Urinary bladder (tissue), 4 donors: ENCODE results near the gene C4orf50. TPM values are rescaled to one million over a fixed set of nuclear protein-coding genes. Genes with fewer than 3 reads are reported as not detected.
"Not testable (repeated sequence)": the region's sequence is repeated elsewhere in the genome, so short reads cannot be mapped to it uniquely, and the experiment has no call there.

Source experiments
- DNase-seq: peaks from one replicate; pipeline ENCODE4 v3.0.0-alpha.2; 2015; ENCODE audit errors: extremely low spot score
- H3K27ac ChIP-seq: one replicate; pipeline ENCODE4 v1.5.1; 2013; ENCODE audit warnings: low read depth, mild to moderate bottlenecking, moderate library complexity
- H3K36me3 ChIP-seq: one replicate; pipeline ENCODE4 v1.6.1; 2013; ENCODE audit warnings: mild to moderate bottlenecking, moderate library complexity; ENCODE audit not compliant: insufficient read depth
- H3K4me1 ChIP-seq: one replicate; pipeline ENCODE4 v1.6.1; 2013; ENCODE audit warnings: mild to moderate bottlenecking, moderate library complexity; ENCODE audit not compliant: insufficient read depth
- H3K4me3 ChIP-seq: one replicate; pipeline ENCODE4 v1.5.1; 2013; ENCODE audit warnings: low read depth, low read length
- WGBS: extraction: QIAGEN DNeasy Blood & Tissue Kit; methylation state at CpG from one replicate; pipeline ENCODE4 v1.1.7; 2013; 5-methylcytosine and 5-hydroxymethylcytosine counted together
- polyA plus RNA-seq: library from polyadenylated mRNA; stranded (reverse); fragments of 200-250 nt; gene quantifications from one replicate; pipeline ENCODE4 v1.2.3, GENCODE V29; 2013
- total RNA-seq: library from RNA; depleted of rRNA; stranded (reverse); fragments of >200 nt; gene quantifications from one replicate; pipeline ENCODE4 v1.2.3, GENCODE V29; 2014
- donor health status: healthy with polysubstance abuse.
- donor health status: healthy.

Gene C4orf50
- total and polyA plus RNA-seq, 2 donors = 0.04 to 0.32 TPM

DNA sequence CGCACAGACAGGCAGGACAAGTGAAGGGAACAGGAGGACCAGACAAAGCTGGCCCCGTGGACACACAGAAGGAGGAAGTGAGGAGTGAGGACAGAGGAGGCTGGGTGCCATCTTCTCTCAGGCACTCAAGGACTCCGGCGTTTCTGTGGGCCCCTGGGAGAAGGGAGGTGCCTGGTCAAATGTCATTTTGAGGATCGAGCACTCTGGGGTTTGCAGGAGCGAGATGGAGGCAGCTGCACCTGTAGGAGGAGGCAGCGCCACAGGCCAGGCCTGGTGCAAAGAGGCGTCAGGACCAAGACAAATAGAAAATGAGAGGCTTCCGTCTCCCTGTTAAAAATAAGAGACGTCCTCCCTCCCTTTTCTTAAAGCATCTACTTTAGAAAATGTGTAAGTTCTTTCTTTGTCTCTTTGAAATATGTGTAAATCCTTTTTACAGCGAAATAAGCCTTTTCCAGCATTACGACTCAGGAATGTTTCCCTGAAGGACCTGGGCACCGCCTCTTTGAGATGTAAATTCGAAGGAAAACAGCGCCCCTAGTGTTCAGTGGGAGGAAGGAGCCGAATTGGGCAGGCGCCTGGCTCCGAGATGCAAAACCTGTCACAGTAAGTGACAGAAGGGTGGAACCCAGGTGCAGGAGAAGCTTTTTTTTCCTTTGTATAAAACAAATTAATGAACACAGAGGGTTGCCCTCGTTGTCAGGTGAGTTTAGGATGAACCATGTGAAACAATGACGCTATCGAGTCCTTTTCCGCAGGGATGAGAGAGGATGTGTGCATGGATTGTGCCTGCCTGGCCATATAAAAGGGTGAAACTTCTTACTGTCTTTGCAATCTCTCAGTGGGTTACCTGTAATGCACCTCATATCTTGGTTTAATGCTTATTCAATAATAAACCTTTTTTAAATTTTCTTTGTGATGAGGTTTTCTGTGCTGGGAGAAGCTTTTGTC is 1.4 kb upstream of the C4orf50 start:
- 33% methylated on average over 22 of the region's 22 CpGs for WGBS
- H3K36me3 ChIP-seq = no peaks in the 10 kb centered on the region
- no peaks in the 10 kb centered on the region for H3K4me1 ChIP-seq
- DNase-seq = peak; percentile 18
- H3K4me3 ChIP-seq = no peak overlapping the region
- H3K27ac ChIP-seq = no peak overlapping the region

DNA sequence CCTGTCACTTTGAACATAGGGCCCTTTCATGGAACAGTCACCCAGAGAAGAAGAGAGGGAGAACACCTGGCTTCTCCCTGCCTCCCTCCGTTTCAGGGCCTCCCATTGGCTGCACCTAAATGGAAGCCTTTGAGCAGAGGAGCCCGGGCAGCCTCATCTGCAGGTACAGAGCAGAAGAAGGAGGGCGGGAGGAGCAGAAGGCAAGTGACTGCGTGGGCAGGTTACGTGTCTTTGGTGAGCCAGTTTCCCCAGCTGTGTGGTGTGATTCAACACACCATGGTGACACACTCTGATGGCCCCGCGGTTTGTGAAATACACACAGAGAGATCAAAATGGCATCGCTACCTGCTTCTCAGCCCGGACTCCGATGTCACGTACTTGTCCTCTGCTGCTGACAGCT is 431 bp downstream of the C4orf50 start:
- 89% methylated on average over 11 of the region's 11 CpGs for whole genome bisulfite sequencing
- DNase-seq = no peak
- H3K27ac ChIP-seq = no peak overlapping the region
- H3K4me3 ChIP-seq = no peak overlapping the region
- H3K36me3 ChIP-seq = no peaks in the 10 kb centered on the region
- H3K4me1 ChIP-seq = no peaks in the 10 kb centered on the region

DNA sequence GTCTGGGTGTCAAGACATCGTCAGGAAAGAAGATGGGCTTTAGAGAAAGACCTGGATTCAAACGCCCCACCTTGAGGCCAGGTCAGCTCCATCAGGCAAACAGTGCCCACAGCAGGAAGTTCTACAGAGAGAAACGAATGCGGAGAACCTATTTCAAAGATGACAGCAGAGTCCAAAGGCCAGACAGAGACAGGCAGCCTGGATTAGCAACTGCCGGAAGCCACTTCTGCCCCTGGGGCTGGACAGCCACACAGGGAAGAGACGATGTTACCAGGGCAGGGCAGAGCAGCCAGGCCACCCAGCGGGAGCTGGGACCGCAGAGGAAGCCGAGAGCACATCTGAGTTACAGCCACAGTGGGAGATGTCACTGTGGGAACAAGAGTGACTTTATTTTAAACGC is 1.2 kb downstream of the C4orf50 start:
- 63% methylated on average over 10 of the region's 10 CpGs for WGBS
- Histone ChIP-seq H3K4me3 (no peak overlapping the region), H3K4me1 (no peaks in the 10 kb centered on the region), H3K27ac (no peak overlapping the region), H3K36me3 (no peaks in the 10 kb centered on the region)
- DNase-seq = no peak

DNA sequence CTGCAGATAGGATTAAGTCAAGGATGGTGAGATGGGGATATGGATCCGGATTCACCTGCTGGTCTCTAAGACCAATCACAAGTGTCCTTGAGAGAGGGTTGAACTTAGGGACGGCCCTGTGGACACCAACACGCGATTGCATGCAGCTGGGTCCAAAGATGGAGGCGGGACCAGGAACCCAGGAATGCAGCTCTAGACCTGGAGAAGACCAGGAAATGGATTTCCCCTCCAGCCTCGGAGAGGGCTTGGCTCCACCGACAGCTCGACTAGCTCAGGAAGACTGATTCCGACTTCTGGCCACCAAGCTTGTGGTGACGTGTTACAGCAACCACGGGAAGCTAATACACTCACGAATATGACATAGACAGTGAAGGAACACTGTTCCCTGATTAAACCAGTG is 4.7 kb downstream of the C4orf50 start:
- no peak for DNase-seq
- Histone ChIP-seq H3K4me3 (no peak overlapping the region), H3K36me3 (no peaks in the 10 kb centered on the region), H3K27ac (no peak overlapping the region), H3K4me1 (no peaks in the 10 kb centered on the region)
- 79% methylated on average over 12 of the region's 12 CpGs for WGBS

DNA sequence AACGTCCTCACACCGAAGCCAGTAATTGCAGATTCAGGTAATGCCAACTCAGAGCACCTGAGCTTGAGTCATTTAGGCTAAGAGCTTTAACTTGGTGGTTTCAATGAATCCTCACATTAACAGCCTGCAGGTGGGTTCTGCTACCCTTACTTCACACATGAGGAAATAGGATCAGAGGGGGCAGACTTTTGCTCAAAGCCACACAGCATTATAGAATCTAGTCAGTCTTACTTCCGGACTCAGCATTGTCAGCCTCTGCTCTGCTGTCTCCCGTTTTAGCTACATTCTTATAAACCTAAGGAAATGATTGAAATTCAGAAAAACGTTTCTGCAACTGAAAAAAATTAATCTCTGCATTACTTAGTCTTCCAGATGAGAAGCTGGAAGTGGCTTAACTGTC is 6.0 kb downstream of the C4orf50 start:
- Histone ChIP-seq H3K27ac (no peak overlapping the region), H3K36me3 (no peaks in the 10 kb centered on the region), H3K4me3 (no peak overlapping the region), H3K4me1 (no peaks in the 10 kb centered on the region)
- DNase-seq = no peak
- WGBS = 68% methylated on average over 5 of the region's 5 CpGs

DNA sequence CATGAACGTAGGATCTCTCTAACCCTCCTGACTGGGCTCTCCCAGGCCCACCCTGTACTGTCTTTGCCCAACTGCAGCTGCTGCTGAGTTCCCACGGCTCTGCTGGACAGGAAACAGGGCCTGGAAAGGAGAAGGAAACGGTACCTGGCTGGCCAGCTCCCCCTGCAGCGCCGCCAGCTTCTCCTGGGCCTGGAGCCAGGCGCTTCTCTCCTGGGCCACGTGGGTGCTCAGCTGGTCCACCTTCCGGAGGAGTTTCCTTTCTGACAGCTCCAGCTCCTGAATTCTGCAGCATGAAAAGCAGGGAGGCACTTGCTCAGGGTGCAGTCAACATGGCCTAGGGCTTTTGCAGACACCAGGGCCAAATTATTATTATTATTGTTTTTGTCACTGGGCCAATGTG is 6.5 kb downstream of the C4orf50 start:
- WGBS = 13% methylated on average over 8 of the region's 8 CpGs
- no peak for DNase-seq
- H3K27ac ChIP-seq = no peak overlapping the region
- H3K4me3 ChIP-seq = no peak overlapping the region
- no peaks in the 10 kb centered on the region for H3K36me3 ChIP-seq
- H3K4me1 ChIP-seq = no peaks in the 10 kb centered on the region

DNA sequence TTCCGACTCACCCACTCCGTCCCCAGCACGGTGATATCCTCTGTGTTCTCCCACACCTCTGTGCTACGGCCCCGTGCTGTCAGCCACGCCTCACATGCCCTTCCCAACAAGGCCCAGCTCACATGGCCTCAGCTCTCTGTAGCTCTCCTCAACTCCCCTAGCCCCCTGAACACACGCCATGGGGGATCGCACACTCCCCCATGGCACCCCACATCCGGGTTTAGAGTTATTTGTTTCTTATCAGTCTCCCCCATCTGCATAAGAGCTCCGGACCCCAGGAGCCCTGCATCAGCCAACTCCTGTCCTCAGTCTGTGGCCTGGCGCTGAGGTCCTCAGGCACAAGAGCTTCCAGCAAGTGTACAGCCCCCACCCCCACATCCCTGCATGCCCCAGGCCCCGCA is 7.0 kb downstream of the C4orf50 start:
- no peaks in the 10 kb centered on the region for H3K4me1 ChIP-seq
- H3K27ac ChIP-seq = no peak overlapping the region
- WGBS = 46% methylated on average over 12 of the region's 12 CpGs
- no peak overlapping the region for H3K4me3 ChIP-seq
- no peaks in the 10 kb centered on the region for H3K36me3 ChIP-seq
- DNase-seq = no peak

DNA sequence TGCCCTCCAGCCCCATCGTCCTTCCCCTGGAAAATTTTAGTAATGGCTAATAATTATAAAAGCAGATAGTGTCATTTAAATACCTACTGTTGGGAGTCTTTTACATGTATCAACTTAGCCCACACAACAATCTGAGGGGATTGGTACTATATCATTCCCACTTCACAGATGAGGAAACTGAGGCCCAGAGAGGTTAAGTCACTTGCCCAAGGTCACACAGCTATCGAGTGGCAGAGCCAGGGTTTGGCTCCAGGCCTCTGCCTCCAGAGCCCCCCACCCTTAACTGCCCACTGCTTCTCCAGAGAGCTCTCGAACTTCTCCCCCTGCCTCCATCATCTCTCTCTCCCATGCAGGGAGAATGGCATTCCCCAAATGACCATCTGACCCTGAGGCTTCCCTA is 7.4 kb downstream of the C4orf50 start:
- WGBS = 79% methylated on average over 3 of the region's 3 CpGs
- Histone ChIP-seq H3K4me1 (no peaks in the 10 kb centered on the region), H3K36me3 (no peaks in the 10 kb centered on the region), H3K27ac (no peak overlapping the region), H3K4me3 (no peak overlapping the region)
- DNase-seq = no peak

DNA sequence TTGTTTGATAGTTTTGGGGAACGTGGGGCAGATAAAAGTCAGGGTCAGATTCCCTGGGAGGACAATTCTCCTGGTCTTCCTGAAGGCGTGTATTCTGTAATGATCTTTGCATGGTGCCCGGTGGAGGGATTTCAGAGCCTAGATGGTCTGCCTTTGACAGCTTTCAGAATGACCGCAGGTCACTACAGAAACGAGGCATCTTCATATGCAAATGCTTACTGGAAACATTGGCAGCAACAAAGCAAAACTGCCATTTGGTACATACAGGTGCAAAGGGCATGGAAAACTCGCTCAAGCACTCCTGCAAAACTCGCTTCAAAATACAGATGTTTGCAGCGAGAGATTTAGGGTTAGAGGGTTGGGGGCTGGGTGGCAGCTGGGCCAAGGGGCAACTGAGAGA is 8.8 kb downstream of the C4orf50 start:
- DNase-seq = no peak
- H3K27ac ChIP-seq = no peak overlapping the region
- 46% methylated on average over 8 of the region's 8 CpGs for WGBS
- H3K36me3 ChIP-seq = no peaks in the 10 kb centered on the region
- H3K4me3 ChIP-seq = no peak overlapping the region
- no peaks in the 10 kb centered on the region for H3K4me1 ChIP-seq

DNA sequence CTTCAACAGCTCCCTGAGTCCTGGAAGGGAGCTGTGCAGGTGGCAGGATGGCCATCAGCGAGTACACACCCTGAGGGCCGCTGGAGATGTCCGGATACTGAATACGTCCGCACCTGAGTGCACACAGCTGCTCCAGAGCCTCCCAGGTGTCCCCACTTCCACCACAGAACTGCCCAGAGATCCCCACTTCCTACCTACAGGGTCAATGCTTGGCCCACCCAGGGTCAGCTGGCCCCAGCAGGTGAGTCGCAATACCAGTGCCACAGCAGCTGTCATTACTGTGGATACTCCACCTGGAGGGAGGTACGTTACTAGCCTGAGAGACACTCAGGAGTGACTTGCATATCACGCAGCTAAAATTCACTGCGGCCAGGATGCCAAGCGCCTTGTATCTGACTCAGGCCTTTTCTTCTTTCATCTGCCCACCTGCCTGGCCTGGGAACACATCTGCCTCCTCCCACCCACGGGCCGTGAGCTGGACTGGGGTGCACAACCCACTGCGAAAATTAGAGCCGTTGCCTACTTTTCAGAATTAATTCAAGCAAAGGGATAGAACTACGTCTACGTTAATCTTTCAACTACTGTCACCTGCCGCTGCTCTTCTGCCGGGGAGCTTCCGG is 9.4 kb downstream of the C4orf50 start:
- H3K27ac ChIP-seq = no peak overlapping the region
- H3K4me3 ChIP-seq = no peak overlapping the region
- no peaks in the 10 kb centered on the region for H3K36me3 ChIP-seq
- H3K4me1 ChIP-seq = no peaks in the 10 kb centered on the region
- WGBS = 76% methylated on average over 19 of the region's 19 CpGs
- DNase-seq = no peak

DNA sequence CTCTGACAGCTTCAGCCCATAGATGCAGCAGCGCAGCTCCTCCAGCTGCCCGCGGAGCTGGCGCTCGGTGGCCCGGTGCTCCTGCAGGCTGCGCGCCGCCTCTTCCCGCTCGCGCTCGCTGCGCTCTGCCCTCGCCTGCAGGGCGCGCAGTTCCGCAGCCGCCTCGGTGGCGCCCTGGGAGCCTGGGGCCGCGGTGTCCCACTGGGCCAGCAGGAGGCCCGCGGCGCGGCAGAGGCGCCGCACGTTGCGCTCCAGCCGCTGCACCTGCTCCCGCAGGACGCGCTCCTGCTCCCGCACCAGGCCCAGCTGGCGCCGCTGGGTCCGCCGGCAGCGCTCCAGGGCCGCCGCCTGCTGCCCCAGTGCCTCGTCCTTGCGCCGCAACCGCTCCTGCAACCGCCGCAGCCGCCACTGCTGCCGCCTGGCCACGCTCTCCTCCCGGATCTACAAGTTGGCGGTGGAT is 10.1 kb downstream of the C4orf50 start:
- no peak for DNase-seq
- WGBS = 43% methylated on average over 54 of the region's 54 CpGs

DNA sequence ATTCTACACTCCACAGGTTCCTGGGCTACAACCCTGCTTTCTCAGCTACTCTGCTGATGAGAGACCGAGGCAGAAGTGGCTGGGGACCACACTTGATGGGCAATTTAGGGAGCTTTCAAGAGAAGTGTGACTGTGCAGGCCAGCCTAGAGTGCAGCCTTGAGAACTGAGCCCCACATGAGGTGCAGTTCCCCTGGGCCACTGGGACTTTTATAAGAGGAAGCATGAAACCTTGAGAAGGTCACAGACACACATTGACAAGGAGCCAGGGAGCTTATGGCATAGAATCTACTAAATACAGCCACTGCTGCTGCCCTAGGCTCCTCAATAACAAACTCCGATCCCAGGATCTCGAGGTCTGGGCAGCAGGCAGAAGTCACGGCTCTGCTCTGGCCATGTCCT is 13.1 kb downstream of the C4orf50 start:
- H3K4me1 ChIP-seq = no peaks in the 10 kb centered on the region
- H3K27ac ChIP-seq = no peak overlapping the region
- H3K36me3 ChIP-seq = no peaks in the 10 kb centered on the region
- no peak overlapping the region for H3K4me3 ChIP-seq
- DNase-seq = no peak
- 80% methylated on average over 4 of the region's 4 CpGs for WGBS

More for the DNA sequence above, 10.1 kb downstream of the C4orf50 start:
- Histone ChIP-seq H3K4me1 (no peaks in the 10 kb centered on the region), H3K36me3 (no peaks in the 10 kb centered on the region), H3K4me3 (no peak overlapping the region), H3K27ac (no peak overlapping the region)

DNA sequence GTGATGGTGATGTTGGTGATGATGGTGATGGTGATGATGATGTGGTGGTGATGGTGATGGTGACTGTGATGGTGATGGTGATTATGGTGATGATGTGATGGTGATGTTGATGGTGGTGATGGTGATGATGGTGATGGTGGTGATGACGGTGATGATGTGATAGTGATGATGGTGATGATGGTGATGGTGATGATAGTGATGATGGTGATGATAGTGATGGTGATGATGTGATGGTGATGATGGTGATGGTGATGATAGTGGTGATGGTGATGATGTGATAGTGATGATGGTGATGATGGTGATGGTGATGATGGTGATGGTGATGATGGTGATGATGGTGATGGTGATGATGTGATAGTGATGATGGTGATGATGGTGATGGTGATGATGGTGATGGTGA is 14.7 kb downstream of the C4orf50 start:
- not testable (repeated sequence) for H3K27ac ChIP-seq, DNase-seq
- 92% methylated on average over 1 of the region's 1 CpG for WGBS

DNA sequence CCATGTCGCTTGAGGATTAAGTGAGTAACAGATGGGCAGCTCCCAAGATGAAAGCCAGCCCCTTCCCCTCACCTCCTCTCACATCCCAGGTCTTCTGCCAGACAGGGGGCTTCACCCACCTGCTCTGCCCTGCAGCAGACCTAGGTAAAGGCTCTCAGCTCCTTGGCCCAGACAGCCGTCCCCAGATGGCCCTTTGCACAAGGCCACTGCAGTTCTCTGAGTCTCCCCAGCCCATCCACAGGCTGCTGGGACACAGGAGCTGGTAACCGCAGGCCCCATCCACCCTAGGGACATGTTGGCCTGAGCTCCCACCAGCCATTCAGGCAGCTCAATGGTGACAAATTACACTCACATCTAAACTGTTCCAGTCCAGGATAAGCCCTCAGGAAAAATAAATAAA is 15.3 kb downstream of the C4orf50 start:
- 72% methylated on average over 3 of the region's 3 CpGs for WGBS
- DNase-seq = no peak
- H3K4me1 ChIP-seq = no peaks in the 10 kb centered on the region
- no peak overlapping the region for H3K27ac ChIP-seq
- H3K36me3 ChIP-seq = no peaks in the 10 kb centered on the region
- no peak overlapping the region for H3K4me3 ChIP-seq

More for the DNA sequence above, 14.7 kb downstream of the C4orf50 start:
- H3K4me3 ChIP-seq, H3K36me3 ChIP-seq, H3K4me1 ChIP-seq: not testable (repeated sequence)
